Measurements from ENCODE around the gene ACOT11. TPM values are rescaled to one million over a fixed set of nuclear protein-coding genes. Genes with fewer than 3 reads are reported as not detected.

ACOT11 gene
- total and polyA plus RNA-seq, 4 donors = 2.8 to 13.5 (median 7.9) TPM

- H3K27me3 ChIP-seq (ENCODE audit: control insufficient read depth in 3 of 3, insufficient read depth in 3 of 3, low read length in 2 of 3) = no peaks in the 10 kb centered on the region
- no peak overlapping the region for H3K27ac ChIP-seq (ENCODE audit: low read depth in 1 of 2, low read length in 1 of 2)
- ATAC-seq (ENCODE audit: insufficient read depth, low FRiP score) (no peak), DNase-seq (no peak)
- TF ChIP-seq, protein P1, sequence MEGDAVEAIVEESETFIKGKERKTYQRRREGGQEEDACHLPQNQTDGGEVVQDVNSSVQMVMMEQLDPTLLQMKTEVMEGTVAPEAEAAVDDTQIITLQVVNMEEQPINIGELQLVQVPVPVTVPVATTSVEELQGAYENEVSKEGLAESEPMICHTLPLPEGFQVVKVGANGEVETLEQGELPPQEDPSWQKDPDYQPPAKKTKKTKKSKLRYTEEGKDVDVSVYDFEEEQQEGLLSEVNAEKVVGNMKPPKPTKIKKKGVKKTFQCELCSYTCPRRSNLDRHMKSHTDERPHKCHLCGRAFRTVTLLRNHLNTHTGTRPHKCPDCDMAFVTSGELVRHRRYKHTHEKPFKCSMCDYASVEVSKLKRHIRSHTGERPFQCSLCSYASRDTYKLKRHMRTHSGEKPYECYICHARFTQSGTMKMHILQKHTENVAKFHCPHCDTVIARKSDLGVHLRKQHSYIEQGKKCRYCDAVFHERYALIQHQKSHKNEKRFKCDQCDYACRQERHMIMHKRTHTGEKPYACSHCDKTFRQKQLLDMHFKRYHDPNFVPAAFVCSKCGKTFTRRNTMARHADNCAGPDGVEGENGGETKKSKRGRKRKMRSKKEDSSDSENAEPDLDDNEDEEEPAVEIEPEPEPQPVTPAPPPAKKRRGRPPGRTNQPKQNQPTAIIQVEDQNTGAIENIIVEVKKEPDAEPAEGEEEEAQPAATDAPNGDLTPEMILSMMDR (IDR thresholded peaks at IDR 0.05; ENCODE audit: control extremely low read depth, extremely low read depth) = no peak
- 83 to 92% methylated on average over 3 of the region's 3 CpGs for WGBS, 2 donors
- H3K9me3 ChIP-seq (ENCODE audit: control insufficient read depth in 4 of 4, insufficient read depth in 3 of 4, low read length in 3 of 4) = peaks cover 0 to 2% (median 0%) of the 10 kb centered on the region in 4 donors
- H3K4me1 ChIP-seq (ENCODE audit: control insufficient read depth in 5 of 5, insufficient read depth in 5 of 5, low read length in 5 of 5) = peaks cover 0 to 5% (median 0%) of the 10 kb centered on the region in 5 donors
- H3K4me3 ChIP-seq = no peak overlapping the region
- no peaks in the 10 kb centered on the region for H3K36me3 ChIP-seq (ENCODE audit: control insufficient read depth in 4 of 4, insufficient read depth in 4 of 4, low read length in 4 of 4)
- no peak overlapping the region for H3K9ac ChIP-seq (ENCODE audit: insufficient read depth in 1 of 2, low read length in 2 of 2)
Measured at GRCh38 chr1:54650417-54650816, 102.4 kb downstream of the ACOT11 start.

GRCh38 chr1:54651608-54652007 is 103.6 kb downstream of the ACOT11 start:
- WGBS, 2 donors = 68 to 69% methylated on average over 3 of the region's 3 CpGs
- Histone ChIP-seq H3K4me1 (ENCODE audit: control insufficient read depth in 5 of 5, insufficient read depth in 5 of 5, low read length in 5 of 5) (no peaks in the 10 kb centered on the region), H3K36me3 (ENCODE audit: control insufficient read depth in 4 of 4, insufficient read depth in 4 of 4, low read length in 4 of 4) (no peaks in the 10 kb centered on the region)

DNA sequence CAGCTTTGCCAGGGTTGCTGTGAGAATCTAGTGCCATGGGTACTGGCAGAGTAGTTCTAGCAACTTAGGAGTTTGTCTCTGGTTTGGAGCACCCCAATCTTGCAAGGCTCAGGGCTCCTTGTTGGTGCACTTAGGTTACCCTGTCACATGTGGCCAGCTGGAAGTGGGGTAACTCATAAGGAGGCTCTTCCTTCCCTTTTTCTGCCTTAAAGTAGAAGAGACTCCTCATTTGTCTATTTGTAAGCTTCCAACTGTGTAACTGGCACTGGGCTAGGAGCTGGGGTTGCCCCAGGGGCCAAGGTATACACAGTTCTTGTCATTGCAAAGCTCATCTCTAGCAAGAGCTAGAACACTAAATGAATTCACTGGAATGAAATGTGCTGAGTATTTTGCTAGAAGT is 104.1 kb downstream of the ACOT11 start:
- DNase-seq (no peak), ATAC-seq (ENCODE audit: insufficient read depth, low FRiP score) (no peak)
- no peaks in the 10 kb centered on the region for H3K4me1 ChIP-seq (ENCODE audit: control insufficient read depth in 5 of 5, insufficient read depth in 5 of 5, low read length in 5 of 5)
- H3K9me3 ChIP-seq (ENCODE audit: control insufficient read depth in 4 of 4, insufficient read depth in 3 of 4, low read length in 3 of 4) = peaks cover 0 to 2% (median 0%) of the 10 kb centered on the region in 4 donors
- no peak overlapping the region for H3K9ac ChIP-seq (ENCODE audit: insufficient read depth in 1 of 2, low read length in 2 of 2)
- H3K4me3 ChIP-seq = no peak overlapping the region
- TF ChIP-seq, protein P1 (IDR thresholded peaks at IDR 0.05; ENCODE audit: control extremely low read depth, extremely low read depth) = no peak
- H3K36me3 ChIP-seq (ENCODE audit: control insufficient read depth in 4 of 4, insufficient read depth in 4 of 4, low read length in 4 of 4) = no peaks in the 10 kb centered on the region
- H3K27ac ChIP-seq (ENCODE audit: low read depth in 1 of 2, low read length in 1 of 2) = no peak overlapping the region
- no peaks in the 10 kb centered on the region for H3K27me3 ChIP-seq (ENCODE audit: control insufficient read depth in 3 of 3, insufficient read depth in 3 of 3, low read length in 2 of 3)

More at GRCh38 chr1:54651608-54652007, 103.6 kb downstream of the ACOT11 start:
- Histone ChIP-seq H3K9ac (ENCODE audit: insufficient read depth in 1 of 2, low read length in 2 of 2) (no peak overlapping the region), H3K9me3 (ENCODE audit: control insufficient read depth in 4 of 4, insufficient read depth in 3 of 4, low read length in 3 of 4) (peaks cover 0 to 2% (median 0%) of the 10 kb centered on the region in 4 donors), H3K4me3 (no peak overlapping the region), H3K27me3 (ENCODE audit: control insufficient read depth in 3 of 3, insufficient read depth in 3 of 3, low read length in 2 of 3) (no peaks in the 10 kb centered on the region), H3K27ac (ENCODE audit: low read depth in 1 of 2, low read length in 1 of 2) (no peak overlapping the region)
- TF ChIP-seq, protein P1 (IDR thresholded peaks at IDR 0.05; ENCODE audit: control extremely low read depth, extremely low read depth) = no peak
- DNase-seq = no peak
- ATAC-seq (ENCODE audit: insufficient read depth, low FRiP score) = no peak

DNA sequence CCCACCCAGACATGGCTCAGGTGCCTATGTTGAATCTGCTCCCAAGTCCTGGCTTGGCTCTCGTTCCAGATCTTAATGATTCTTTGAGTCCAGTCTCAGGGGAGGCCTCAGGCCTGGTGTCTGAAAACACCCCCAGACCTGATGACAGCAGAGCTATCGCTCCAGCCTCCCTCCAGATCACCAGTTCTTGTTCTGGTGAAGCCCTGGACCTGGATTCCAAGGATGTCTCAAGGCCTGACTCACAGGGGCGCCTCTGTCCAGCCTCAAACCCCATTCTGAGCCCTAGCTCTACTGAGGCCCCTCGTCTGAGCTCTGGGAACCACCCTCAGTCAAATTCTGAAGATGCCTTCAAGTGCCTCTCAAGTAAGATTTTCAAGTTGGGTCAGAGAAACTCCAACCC is 105.0 kb downstream of the ACOT11 start:
- Histone ChIP-seq H3K4me3 (no peak overlapping the region), H3K4me1 (ENCODE audit: control insufficient read depth in 5 of 5, insufficient read depth in 5 of 5, low read length in 5 of 5) (no peaks in the 10 kb centered on the region), H3K27me3 (ENCODE audit: control insufficient read depth in 3 of 3, insufficient read depth in 3 of 3, low read length in 2 of 3) (no peaks in the 10 kb centered on the region), H3K27ac (ENCODE audit: low read depth in 1 of 2, low read length in 1 of 2) (no peak overlapping the region), H3K9ac (ENCODE audit: insufficient read depth in 1 of 2, low read length in 2 of 2) (no peak overlapping the region), H3K36me3 (ENCODE audit: control insufficient read depth in 4 of 4, insufficient read depth in 4 of 4, low read length in 4 of 4) (peaks cover 0 to 3% (median 0%) of the 10 kb centered on the region in 4 donors), H3K9me3 (ENCODE audit: control insufficient read depth in 4 of 4, insufficient read depth in 3 of 4, low read length in 3 of 4) (peaks cover 0 to 2% (median under 1%) of the 10 kb centered on the region in 4 donors)
- ATAC-seq (ENCODE audit: insufficient read depth, low FRiP score) = no peak
- no peak for DNase-seq
- 81 to 94% methylated on average over 4 of the region's 4 CpGs for WGBS, 2 donors
- TF ChIP-seq, protein P1 (IDR thresholded peaks at IDR 0.05; ENCODE audit: control extremely low read depth, extremely low read depth) = no peak
